NCI-H2107 treated with DMSO at 0.1 percent for 48 hours (cell line): ENCODE results near the gene JAG1.
A peak's percentile ranks its signal among the peaks of the same experiment; 100 is the strongest.
"Not testable (repeated sequence)": the region's sequence is repeated elsewhere in the genome, so short reads cannot be mapped to it uniquely, and the experiment has no call there.

Source experiments
- DNase-seq: peaks from one replicate; lab custom pipeline; 2025; ENCODE audit not compliant: unreplicated experiment; lab: John Stamatoyannopoulos, UW

JAG1 gene

DNA sequence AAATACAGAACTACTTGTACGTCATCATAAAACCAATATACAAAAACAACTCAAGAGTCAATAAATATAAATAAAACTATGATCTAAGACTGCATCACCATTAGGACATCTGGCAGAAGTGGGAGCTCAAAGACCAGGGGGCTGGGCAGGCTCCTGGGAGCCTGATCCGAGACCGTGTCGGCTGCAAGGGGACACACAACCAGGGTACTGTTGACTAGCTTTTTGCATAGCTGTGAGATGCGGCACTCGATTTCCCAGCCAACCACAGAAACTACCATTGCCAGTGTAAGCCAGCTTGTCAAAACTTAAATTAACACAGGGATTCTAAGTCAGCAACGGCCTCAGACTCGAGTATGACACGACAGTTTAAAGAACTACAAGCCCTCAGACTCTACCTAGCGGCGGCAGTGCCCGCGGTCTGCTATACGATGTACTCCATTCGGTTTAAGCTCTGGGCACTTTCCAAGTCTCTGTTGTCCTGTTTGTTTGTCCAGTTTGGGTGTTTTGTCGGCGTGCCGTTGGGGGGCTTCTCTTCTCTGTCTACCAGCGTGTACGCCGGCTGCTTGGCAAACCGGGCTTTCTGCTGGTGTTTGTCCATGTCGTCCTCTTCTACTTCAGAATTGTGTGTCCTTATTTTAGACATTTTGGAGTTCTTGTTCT lies 34.6 kb downstream of the JAG1 start:
- no peak for DNase-seq

DNA sequence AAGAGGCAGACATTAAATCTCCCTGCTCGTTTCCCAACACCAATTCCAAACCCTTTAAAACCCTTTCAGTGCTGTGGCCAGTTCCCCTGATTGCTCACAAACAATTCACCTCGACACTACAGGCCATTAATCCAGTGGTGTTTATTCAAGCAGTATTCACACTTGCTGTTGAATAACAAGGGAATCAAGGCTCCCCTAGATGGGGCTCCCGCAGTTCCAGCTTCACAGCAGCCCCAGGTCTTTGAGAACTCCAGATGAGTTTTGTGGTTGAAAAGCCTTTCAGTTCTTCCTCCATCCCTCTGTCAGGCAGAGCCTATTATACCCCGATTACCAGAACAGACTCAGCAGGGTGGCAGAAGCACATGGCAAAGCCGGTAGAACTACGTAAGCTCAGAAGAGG lies 36.2 kb downstream of the JAG1 start:
- DNase-seq = peak; percentile 92

DNA sequence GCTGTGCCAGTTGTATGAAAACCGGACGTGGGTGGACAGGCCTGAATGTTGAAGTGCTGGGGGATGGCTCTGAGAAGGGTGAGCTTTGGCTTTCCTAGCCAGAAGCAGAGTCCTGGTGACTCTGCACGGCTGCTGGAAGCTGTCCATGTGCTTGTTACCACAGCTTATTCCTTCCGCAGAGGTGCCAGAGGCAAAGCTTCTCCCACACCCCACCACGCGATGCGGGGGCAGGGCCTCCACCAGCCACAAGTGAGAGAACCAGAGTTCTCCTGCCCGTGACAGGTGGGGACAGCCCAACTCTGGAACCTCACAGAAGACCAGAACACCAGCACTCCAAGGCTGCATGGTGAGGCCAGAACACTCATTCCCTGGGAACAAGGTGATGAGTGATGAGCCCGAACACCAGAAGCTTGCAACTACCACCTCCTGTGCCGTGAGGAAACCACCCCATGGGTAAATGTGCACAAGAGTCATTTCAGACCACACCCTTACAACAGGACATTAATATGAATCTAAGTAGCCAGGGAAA lies 36.7 kb downstream of the JAG1 start:
- no peak for DNase-seq

DNA sequence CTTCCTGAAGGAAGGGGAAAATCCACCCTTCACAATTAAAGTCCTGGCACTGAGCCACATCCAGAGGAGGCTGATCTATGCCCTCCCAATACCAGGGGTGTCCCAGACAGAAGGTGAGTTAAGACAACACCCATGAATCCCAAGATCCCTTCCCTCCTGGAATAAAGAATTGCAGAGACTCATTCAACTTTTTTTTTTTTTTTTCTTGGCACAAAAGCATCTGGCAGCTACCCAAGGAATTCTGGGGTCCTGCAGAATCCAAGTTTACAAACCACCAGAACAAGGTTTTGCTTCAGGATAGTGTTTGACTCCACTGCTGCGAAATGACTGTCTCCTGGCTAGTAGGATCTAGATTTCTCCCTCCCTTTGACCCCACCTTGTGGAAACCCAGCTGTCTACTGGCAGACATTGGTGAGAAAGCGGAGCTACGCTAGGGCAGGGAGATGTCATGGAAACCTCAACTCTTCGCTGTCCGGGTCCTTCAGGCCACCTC lies 37.4 kb downstream of the JAG1 start:
- no peak for DNase-seq

DNA sequence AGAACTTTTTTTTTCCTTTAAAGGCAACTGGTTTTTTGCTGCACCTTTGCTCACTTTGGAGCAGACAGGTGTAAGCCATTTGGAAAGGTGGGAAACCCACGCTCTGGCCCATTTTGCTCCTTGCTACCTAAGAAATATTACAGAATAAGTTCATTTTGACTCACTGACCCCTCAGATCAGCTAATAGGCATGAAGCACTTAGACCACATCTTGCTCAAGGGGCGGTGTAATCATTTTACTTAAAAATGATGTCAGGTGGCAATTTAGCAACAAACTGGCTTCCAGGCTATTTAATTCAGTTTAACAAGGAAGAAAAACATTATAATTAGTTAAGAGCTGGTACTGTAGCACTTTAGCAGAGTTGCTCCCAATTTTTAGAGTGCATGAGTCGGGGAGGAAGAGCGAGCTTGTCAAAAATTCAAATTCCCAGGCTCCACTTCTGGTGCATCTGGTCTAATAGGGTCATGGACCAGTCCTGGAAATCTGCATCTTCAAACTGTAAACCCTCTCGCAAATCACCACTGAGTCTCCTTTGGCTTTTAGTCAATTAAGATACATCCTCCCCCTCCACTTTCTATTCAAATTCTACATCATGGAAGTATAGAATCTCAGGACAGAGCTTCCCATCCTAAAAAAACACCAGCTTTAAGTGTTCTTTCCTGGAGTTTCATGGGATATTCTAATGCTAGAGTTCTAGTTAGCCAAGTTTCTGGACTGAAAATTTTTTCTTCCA lies 38.2 kb downstream of the JAG1 start:
- no peak for DNase-seq

DNA sequence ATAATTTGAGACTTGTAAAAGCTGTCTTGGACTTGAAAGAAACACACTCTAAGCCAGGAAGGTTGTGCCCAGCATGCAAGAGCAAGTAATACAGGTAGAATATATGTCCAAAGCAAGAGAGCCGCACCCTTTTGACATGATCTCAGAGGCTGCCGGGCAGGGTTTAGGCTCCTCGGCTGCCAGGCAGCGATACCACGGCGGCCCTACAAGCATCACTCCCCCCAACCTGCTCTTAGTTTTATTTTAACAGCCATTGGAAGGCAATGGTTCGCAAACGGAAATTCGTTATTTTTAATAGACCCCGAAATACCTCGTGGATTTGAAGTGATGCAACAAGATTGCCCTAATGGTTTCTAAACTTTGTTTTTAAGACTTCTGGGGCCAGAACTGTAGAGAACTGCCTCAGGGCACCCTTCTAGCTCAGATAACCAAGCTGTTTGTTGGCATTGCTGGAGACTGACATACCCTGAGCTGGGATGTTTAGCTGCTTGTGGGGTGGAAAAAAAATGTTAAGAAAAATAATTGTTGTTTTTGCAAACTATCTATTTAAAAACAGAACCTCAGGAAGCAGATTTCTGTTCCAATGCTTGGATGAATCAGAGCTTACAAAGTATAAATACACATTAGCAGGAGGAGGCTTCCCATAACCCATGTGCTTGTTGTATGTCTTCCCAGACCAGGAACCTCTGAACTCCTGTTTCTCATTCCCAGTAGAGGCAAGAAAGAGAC lies 39.0 kb downstream of the JAG1 start:
- no peak for DNase-seq

DNA sequence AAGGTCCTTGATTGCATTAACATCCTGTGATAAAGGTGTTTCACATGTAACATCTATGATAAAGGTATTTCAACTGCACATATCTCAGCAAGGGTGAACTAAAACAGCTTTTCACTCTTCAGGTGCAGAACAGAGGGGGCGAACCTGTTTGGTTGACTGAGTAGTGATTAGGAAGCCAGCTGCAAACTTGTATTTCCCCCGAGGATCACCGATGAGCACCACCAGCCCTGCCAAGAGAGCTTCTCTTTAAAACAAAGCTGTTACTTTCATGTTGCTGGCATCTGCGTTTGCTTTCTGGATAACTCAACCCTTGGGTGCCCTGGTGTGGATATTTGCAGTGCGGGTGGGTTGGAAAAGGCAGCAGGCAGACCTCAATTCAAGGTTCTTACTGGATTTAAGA lies 39.6 kb downstream of the JAG1 start:
- DNase-seq = no peak

DNA sequence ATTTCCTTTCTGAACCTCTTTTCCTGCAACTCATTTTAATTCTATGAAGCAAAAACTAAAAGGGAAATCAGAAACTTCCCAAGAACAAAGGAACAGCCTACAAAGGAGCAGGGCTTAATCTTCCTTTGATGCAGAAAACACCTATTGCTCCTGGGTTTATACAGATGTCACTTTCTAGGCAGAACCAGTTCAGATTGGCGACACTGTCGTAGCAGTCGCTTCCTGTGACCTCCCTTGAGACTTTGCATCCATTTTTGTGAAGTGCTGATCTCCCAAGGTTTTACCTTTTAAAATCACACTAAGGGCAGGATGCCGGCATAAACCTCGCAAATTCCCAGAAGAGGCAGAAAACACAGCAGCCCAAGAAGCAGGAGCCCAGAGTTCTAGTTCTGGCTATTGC lies 40.1 kb downstream of the JAG1 start:
- DNase-seq = no peak

DNA sequence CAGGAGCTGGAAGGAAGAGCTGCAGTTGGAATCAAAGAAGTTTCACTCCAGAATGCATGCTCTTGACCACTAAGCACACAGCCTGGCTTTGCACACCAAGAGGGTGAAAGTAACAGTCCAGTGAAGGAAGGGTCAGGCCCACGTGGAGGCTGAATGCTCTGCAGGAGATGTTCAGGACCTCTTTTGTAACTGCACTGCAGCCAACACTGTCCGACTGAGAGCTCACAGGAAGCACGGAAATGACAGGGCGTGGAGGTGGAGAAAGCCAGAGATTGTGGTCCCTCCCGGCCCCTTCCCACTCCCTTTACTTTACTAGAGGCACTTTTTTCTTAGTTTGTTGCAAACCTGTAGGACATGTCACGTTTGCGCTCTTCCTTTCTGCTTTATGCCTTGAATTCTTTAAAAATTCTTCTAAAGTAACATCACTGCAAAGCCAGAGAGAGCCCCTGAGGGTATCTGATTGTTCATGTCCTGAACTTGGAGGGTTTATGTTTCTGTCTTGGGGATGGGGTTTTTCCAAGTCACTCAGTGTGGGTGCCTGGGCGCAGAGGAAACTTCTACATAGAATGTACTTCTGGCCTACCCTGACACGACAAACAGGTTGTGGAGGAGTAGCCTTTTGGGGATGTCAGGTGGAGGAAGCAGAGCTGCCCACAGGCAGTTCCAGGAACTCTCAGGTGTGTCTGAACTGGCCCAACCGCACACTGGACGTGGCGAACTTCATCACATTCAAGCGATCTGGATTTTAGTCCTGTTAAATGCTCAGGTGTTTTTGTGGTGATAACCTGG lies 40.9 kb downstream of the JAG1 start:
- DNase-seq = no peak

DNA sequence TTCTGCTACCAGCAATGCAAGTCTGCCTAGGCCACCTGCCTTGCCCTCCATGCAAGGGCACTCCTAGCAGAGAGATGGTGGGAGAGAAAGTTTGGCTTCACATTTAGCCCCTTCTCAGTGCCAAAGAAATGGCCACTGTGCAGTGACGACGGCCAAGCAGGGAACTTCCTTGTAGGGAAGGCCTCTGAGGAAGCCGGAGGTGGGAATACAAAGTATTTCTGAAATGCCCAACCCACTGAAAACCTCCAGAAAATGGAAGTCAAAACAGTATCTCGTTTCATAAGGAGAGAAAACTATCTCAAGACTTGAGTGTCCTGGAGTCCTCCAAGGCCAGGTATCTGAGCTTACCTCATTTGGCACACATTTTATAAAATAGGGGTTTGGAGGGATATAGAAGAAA lies 42.7 kb downstream of the JAG1 start:
- DNase-seq = no peak

DNA sequence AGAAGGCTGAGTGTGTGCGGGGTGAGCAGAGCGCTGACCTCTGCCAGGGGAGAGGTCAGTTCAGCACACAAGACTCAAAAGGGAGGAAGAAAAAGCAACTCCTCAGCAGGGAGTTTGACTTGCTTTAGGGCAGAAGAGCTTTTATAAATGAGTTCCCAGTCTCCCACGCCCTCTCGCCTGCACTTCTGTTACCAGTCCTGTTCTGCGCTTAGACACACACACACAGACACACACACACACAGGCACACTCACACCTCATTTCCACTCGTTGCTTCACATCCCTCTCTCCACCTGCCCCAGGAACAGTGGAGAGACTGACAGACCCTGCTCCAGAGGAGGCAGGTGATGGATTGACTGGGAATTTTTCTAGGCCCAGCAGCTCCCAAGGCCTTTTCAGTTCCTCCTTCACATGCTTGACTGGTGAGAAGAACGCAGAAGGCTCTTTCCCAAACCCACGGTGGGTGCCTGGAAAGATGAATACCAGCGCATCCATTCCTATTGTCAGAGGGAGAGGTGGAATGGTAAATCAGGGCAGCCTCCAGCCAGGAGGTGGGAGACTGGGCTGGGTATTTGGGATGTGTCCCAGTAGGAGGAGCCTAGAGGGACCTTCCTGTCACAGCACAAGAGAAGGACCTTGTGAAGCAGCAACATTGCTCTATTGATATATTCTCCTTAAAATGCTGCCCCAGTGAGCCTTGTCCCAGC lies 43.7 kb downstream of the JAG1 start:
- no peak for DNase-seq

DNA sequence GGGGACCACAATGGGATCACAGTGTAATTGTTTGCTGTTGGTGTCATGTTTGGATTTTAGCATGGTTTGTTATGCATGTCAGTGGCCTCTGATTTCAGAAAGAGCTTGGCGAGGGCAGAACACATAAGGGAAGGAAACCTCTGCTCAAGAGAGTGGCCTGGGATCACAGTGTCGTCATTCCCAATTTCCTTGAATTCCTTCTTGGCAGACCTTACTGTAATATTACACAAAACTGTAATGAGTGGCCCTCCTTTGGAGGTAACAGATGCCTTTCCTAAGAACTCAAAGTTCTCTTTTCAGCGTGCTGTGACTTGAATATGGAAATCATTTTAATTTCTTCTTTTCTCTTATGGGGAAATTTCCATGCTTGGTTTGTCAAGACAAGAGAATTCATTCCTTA lies 46.9 kb downstream of the JAG1 start:
- DNase-seq = no peak

DNA sequence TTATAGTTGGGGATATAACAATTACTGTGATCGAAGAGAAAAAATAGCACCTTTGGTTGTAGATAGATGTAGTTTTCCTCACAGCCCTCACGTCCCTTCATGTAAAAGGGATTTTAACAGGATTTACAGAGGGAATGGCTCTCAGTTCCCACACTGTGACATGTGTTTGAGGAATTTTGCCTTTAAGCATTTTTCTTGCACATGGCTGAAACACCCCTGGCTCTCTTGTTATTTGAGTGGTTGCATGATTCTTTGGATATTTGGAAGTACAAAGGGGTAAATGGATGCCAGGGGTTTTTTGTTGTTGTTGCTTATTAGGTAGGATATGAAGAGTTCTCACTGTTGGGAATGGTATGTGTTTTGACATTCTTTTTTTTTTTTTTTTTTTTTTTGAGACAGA lies 48.2 kb downstream of the JAG1 start:
- no peak for DNase-seq

DNA sequence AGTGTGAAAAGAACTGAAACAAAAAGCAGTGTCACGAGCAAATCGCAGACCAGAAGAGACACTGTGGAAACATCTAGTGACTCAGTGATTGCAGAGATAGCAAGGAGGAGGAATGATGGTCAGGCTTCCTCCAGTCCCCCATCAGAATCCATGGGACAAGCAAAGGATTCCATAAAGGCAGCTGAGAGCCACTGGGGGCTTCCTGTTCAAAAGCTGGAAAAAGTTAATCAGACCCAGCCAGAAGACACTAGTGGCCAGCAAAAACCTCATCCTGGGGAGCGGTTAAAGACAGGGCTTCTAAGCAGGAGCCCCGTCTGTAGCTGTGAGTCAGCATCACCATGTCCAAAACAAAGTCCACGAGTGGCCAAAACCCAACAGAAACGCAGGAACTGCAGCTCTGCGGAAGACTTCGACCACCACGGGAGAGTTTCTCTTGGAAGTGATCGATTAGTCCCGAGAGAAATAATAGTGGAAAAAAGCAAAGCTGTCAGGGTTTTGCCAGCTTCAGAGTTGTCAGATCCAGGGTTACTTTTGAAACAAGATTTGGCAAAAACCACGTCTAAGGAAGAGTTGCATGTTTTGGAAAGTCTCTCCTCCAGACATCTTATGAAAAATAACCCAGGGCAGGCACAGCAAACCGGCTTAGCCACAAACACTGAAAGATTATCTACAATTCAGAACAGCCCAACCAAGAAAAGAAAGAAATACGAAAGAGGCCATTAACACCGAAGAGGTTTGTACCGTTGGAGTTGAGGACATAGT lies 51.0 kb downstream of the JAG1 start:
- no peak for DNase-seq

DNA sequence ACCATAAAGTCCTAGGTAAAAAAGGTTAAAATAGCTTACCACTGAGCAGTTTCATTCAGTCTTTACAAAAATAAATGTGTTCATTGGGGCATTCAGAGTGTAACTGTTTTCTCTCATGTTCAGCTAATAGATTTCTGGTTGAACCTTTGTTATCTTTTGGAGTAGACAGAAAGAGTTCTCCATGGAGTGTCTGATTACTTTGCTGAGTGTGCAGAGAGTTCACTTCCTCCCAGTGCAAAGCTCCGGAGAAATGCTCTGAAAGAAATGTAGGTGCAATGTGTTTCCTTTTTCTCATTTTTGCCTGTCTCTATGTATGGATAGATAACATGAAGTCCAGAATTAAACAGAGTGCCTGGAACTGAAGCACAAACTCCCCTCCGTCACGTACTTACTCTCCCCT lies 52.6 kb downstream of the JAG1 start:
- DNase-seq = no peak

DNA sequence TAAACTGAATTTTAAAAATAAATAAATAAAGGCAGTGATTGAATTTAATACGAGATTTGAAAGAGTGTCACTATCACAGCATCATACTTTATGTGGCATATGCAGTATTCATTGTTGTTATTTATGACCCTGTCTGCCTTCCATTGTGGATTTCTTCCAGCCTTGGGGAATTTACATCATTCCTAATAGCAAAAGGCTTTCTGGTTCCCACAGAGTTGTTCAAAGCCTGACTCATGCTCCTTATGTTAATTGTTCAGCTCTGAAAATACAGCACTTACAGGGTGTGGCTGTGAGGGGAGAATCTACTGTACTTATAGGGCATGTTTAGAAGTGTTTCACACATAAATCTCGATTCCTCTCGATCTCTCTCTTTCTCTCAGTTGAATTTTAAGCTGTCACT lies 54.4 kb downstream of the JAG1 start:
- peak; percentile 25 for DNase-seq

DNA sequence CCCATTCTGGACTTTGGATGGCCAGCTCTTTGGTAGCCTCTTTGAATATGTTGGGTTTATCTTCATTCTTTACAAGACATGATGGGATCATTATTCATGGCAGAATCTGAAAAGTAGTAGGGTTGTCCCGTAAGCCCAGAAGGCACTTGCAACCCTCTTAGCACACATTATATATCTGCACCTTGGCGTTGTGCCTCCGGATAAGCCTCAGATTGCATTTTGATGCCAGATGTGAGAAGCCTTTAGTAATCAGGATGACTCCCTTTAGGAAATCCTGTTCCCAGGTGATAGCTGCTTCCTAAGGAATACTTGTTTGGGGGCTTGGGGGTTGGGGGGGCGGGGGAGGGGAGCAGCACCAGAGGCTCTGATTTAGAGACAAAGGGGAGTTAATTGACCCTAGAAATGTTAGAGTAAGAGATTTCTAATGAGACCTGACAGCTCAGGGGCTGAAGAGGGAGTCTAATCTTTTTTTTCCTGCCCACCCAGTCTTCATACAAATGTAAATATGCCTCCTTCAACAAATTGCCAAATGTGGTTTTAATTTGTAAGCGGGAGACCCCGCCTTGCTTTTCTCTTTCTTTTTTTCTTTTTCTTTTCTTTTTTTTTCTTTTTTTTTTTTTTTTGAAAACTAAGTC lies 55.1 kb downstream of the JAG1 start:
- DNase-seq = no peak

DNA sequence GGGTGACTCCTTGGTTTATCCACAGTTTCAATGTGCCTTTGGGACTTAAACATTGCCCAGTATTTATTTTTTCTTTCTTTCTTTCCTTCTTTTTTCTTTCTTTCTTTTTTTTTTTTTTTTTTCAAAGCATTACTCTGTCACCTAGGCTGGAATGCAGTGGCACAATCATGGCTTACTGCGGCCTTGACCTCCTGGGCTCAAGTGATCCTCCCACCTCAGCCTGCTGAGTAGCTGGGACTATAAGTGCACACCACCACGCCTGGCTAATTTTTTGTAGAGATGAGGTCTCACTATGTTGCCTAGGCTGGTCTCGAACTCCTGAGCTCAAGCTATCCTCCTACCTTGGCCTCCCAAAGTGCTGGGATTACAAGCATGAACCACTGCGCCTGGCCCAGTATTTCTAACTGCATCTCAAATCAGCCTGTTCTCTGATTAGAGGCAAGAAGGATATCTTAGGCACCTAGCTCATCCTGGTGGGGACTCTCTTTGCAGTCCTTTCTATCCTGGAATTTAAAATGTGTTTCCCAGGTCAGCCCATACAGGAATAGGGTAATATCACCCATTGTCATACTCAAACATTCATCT lies 56.2 kb downstream of the JAG1 start:
- not testable (repeated sequence) for DNase-seq

DNA sequence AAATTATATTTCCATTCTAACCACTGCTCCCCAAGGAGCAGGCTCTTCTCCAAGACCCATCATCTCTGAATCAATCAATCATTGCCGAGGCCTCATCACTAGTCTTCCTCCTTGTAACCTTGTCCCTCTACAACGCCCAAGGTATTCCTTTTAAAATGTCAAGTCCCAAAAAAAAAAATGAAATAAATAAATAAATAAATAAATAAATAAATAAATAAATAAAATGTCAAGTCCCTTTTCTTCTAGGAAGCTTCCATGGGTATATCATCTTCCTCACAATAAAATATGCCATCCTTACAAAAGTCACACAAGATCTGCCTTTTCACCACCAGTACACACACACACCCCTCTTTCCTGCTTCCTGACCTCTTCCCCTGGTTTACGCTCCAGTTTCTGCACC lies 57.6 kb downstream of the JAG1 start:
- no peak for DNase-seq
